OCI-LY7 (cell line): ENCODE results near the gene FBXL16. TPM values are rescaled to one million over a fixed set of nuclear protein-coding genes. Genes with fewer than 3 reads are reported as not detected.

Experiments
- BruUV-seq: library from RNA; stranded (reverse); fragments of 400-500 nt; replicated peaks from 2 replicates; lab custom pipeline; 2021; lab: Mats Ljungman, UMichigan
- CTCF ChIA-PET: fragments of 300-600 bp; sonication (Branson Sonifier 250); formaldehyde crosslinking; loops from one replicate; lab custom pipeline; 2022; ENCODE audit warnings: antibody characterized with exemption; ENCODE audit not compliant: unreplicated experiment; lab: Charles Lee
- POLR2A ChIA-PET: fragments of 300-600 bp; sonication (Branson Sonifier 250); formaldehyde crosslinking; loops from one replicate; lab custom pipeline; 2022; ENCODE audit warnings: antibody characterized with exemption; lab: Charles Lee
- DNase-seq: peaks from one replicate; pipeline ENCODE4 v3.0.0-alpha.2; 2015; ENCODE audit warnings: low spot score
- H2AFZ ChIP-seq: fragments of 200-600 bp; sonication (generic), shearing (Covaris generic); 2 replicates; pipeline ENCODE4 v1.6.1; 2014; ENCODE audit warnings: mild to moderate bottlenecking, antibody characterized with exemption, low read length, moderate library complexity
- H3K27ac ChIP-seq: fragments of 200-600 bp; sonication (generic); 2 replicates; pipeline ENCODE4 v1.5.1; 2014; ENCODE audit warnings: mixed run types, low read depth, mild to moderate bottlenecking, moderate library complexity, low read length, inconsistent platforms; ENCODE audit not compliant: poor library complexity, severe bottlenecking
- H3K36me3 ChIP-seq: fragments of 200-600 bp; sonication (generic); 2 replicates; pipeline ENCODE4 v1.6.1; 2014; ENCODE audit warnings: mild to moderate bottlenecking, antibody characterized with exemption, low read length, moderate library complexity, mixed read lengths; ENCODE audit not compliant: insufficient read depth
- H3K4me1 ChIP-seq: fragments of 200-600 bp; sonication (generic); 2 replicates; pipeline ENCODE4 v1.5.1; 2014; ENCODE audit warnings: mild to moderate bottlenecking, low read length; ENCODE audit not compliant: insufficient read depth, poor library complexity, severe bottlenecking
- H3K4me2 ChIP-seq: fragments of 200-600 bp; sonication (generic); 2 replicates; pipeline ENCODE4 v1.6.1; 2014; ENCODE audit warnings: mild to moderate bottlenecking, low read length
- H3K4me3 ChIP-seq: fragments of 200-600 bp; sonication (generic); 2 replicates; pipeline ENCODE4 v1.5.1; 2014; ENCODE audit warnings: mild to moderate bottlenecking, low read depth, low read length; ENCODE audit not compliant: poor library complexity, severe bottlenecking
- H3K79me2 ChIP-seq: fragments of 200-600 bp; sonication (generic); 2 replicates; pipeline ENCODE4 v1.6.1; 2016; ENCODE audit warnings: low read depth, mild to moderate bottlenecking, low read length, moderate library complexity, mixed read lengths; ENCODE audit not compliant: insufficient read depth
- H3K9me2 ChIP-seq: fragments of 200-600 bp; sonication (generic); 2 replicates; pipeline ENCODE4 v1.6.1; 2016; ENCODE audit warnings: mild to moderate bottlenecking, low read length, mixed read lengths; ENCODE audit not compliant: insufficient read depth
- H3K9me3 ChIP-seq: fragments of 200-600 bp; sonication (generic); 2 replicates; pipeline ENCODE4 v1.6.1; 2014; ENCODE audit warnings: mild to moderate bottlenecking, mixed run types, low read length, mixed read lengths
- H4K20me1 ChIP-seq: fragments of 200-600 bp; sonication (generic); 2 replicates; pipeline ENCODE4 v1.6.1; 2014; ENCODE audit warnings: mild to moderate bottlenecking, antibody characterized with exemption, low read length, moderate library complexity, mixed read lengths; ENCODE audit not compliant: insufficient read depth
- EZH2phosphoT487 ChIP-seq: fragments of 200-600 bp; sonication (generic); IDR thresholded peaks from 2 replicates; pipeline ENCODE4 v1.6.1; 2018; ENCODE audit warnings: low read depth, borderline replicate concordance, mild to moderate bottlenecking, mixed run types, antibody characterized with exemption, low read length, moderate library complexity, mixed read lengths
- intact Hi-C: fragments of 100-400 bp; cut with micrococcal nuclease; formaldehyde crosslinking; loops from one replicate; pipeline ENCODE4 v1.10.0; 2022; ENCODE audit not compliant: unreplicated experiment
- total RNA-seq, 2 experiments: library from RNA; depleted of rRNA in 1 of 2; stranded (reverse); fragments of >200 nt in 1 of 2; shearing (Covaris generic) in 1 of 2; gene quantifications; 2 replicates each; pipeline ENCODE4 v1.2.3, GENCODE V29; 2014 to 2022
- TF ChIP-seq, protein P1 (sequence below): fragments of 200-600 bp; sonication (generic); conservative IDR thresholded peaks from 2 replicates; pipeline ENCODE4 v1.5.1; 2014; ENCODE audit warnings: mild to moderate bottlenecking, antibody characterized with exemption, low read length, moderate library complexity, mixed read lengths

The FBXL16 gene
- total RNA-seq, 2 experiments from 2014 or later = 0.16 to 0.42 TPM

GRCh38 chr16:741986-742629 lies 36.5 kb upstream of the FBXL16 start:
- Histone ChIP-seq H2AFZ (no peak overlapping the region), H4K20me1 (no peaks in the 10 kb centered on the region), H3K9me3 (no peaks in the 10 kb centered on the region), H3K9me2 (no peaks in the 10 kb centered on the region), H3K36me3 (peaks cover 7% of the 10 kb centered on the region; the same call in 1 of the 2 replicates), H3K4me1 (peaks cover 36% of the 10 kb centered on the region), H3K4me2 (peak overlapping the region; percentile 30; the same call in 1 of the 2 replicates), H3K79me2 (peaks cover 19% of the 10 kb centered on the region; the same call in 1 of the 2 replicates), H3K4me3 (no peak overlapping the region), H3K27ac (no peak overlapping the region)
- POLR2A ChIA-PET = no interaction called here
- DNase-seq = no peak
- CTCF ChIA-PET = no interaction called here
- intact Hi-C loops = no loop called here
- TSS peak; percentile 63 for BruUV-seq
- TF ChIP-seq EZH2phosphoT487 = no peak
- TF ChIP-seq, protein P1, sequence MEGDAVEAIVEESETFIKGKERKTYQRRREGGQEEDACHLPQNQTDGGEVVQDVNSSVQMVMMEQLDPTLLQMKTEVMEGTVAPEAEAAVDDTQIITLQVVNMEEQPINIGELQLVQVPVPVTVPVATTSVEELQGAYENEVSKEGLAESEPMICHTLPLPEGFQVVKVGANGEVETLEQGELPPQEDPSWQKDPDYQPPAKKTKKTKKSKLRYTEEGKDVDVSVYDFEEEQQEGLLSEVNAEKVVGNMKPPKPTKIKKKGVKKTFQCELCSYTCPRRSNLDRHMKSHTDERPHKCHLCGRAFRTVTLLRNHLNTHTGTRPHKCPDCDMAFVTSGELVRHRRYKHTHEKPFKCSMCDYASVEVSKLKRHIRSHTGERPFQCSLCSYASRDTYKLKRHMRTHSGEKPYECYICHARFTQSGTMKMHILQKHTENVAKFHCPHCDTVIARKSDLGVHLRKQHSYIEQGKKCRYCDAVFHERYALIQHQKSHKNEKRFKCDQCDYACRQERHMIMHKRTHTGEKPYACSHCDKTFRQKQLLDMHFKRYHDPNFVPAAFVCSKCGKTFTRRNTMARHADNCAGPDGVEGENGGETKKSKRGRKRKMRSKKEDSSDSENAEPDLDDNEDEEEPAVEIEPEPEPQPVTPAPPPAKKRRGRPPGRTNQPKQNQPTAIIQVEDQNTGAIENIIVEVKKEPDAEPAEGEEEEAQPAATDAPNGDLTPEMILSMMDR = no peak

DNA sequence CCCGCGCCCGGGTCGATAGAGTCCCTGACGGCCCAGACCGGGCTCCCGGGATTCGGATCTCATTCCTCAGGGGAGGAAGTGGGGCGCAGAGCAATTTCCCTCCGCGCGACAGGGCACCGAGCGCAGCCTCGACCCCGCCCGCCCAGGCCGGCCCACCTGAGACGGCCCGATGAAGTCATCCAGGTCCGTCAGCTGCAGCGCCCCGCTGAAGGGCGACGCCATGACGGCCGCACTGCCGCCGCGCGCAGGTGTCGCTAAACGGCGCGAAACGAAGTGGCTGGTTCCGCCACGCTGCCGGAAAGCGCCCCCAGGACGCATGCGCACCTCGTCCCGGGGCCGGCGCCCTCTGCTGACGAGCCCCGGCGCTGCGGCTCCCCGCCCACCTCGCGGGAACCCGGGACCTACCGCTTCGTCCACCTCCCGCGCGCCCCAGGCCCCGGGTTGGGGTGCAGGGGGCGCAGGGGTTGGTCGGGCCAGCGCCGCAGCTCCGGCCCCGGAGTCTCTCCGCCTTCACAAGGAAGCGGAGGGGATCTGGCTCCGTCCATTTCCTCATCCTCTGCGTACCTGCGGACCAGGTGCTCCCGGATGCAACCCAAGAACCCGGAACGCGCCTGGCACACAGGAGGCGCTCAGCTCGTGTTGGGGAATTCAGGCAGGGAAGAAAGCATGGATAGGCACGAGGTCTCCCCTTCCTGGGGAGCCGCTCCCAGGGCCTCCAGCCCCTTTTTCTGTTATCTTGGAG lies 35.3 kb upstream of the FBXL16 start, which contains the start of gene CIAO3:
TSS of gene CIAO3 (minus strand) at position 234 of the 742 bp plus-strand sequence. CDS start at position 222, 12 bp downstream.
- intact Hi-C loops = no loop called here
- Histone ChIP-seq H3K27ac (peak within 1 kb of the TSS; percentile 97), H3K36me3 (peaks cover 19% of the 10 kb centered on the region), H3K9me2 (no peaks in the 10 kb centered on the region), H4K20me1 (no peaks in the 10 kb centered on the region), H3K4me1 (peaks cover 48% of the 10 kb centered on the region), H2AFZ (peak within 1 kb of the TSS; percentile 61; the same call in 1 of the 2 replicates), H3K4me2 (peak within 1 kb of the TSS; percentile 89), H3K9me3 (no peaks in the 10 kb centered on the region), H3K79me2 (peaks cover 31% of the 10 kb centered on the region), H3K4me3 (peak within 1 kb of the TSS; percentile 91)
- DNase-seq = peak; percentile 96
- CTCF ChIA-PET = interaction anchor here (0.7 kb wide), 1 partner anchor 21 kb away, joined by 4 read pairs; no protein-coding TSS in a partner anchor
- BruUV-seq = TSS peak; percentile 71
- POLR2A ChIA-PET = no interaction called here
- TF ChIP-seq EZH2phosphoT487 = no peak
- TF ChIP-seq, protein P1 = peak; percentile 87
